B cell (primary cell): Measurements from ENCODE around the gene SLC2A4. TPM values are rescaled to one million over a fixed set of nuclear protein-coding genes. Genes with fewer than 3 reads are reported as not detected.

ENCODE experiments used
- ATAC-seq: fragments of 200-7000 bp; cut with Tn5 transposase; one replicate; pipeline ENCODE4 v1.10.0; 2021; ENCODE audit warnings: low read depth, mild to moderate bottlenecking, moderate number of reproducible peaks, moderate library complexity
- CTCF ChIA-PET: fragments of 350-600 bp; sonication (Branson Sonifier 250); formaldehyde crosslinking; loops from one replicate; lab custom pipeline; 2021; ENCODE audit warnings: antibody characterized with exemption, inconsistent platforms; lab: Charles Lee
- POLR2A ChIA-PET: fragments of 350-600 bp; sonication (Branson Sonifier 250); formaldehyde crosslinking; loops from one replicate; lab custom pipeline; 2021; ENCODE audit warnings: antibody characterized with exemption; lab: Charles Lee
- DNase-seq: peaks from one replicate; pipeline ENCODE4 v3.0.0; 2013
- H2AFZ ChIP-seq: 2 replicates; pipeline ENCODE4 v1.6.1; 2012; ENCODE audit warnings: mild to moderate bottlenecking, low read depth, low read length; ENCODE audit not compliant: insufficient read depth, poor library complexity, severe bottlenecking
- H3K27ac ChIP-seq, 2 donors: 1 replicate in 1 of 2; 2 replicates in 1 of 2; pipeline ENCODE4 v1.5.1; 2012 to 2013; ENCODE audit warnings: low read length in 2 of 2, mild to moderate bottlenecking in 2 of 2, moderate library complexity in 1 of 2
- H3K27me3 ChIP-seq, 4 experiments: fragments of 200-600 bp in 1 of 4; sonication (generic) in 1 of 4; replicated peaks in 1 of 4; 1 replicate in 2 of 4; 2 replicates in 2 of 4; pipeline versions ENCODE4 v1.6.1 to v1.7.0; 2013 to 2016; ENCODE audit warnings: low read length in 3 of 4, mild to moderate bottlenecking in 2 of 4, mixed read lengths in 1 of 4, moderate library complexity in 1 of 4; ENCODE audit not compliant: insufficient read depth in 4 of 4, control insufficient read depth in 3 of 4; ENCODE audit errors: control extremely low read depth in 1 of 4
- H3K36me3 ChIP-seq, 2 experiments: replicated peaks in 1 of 2; 1 replicate in 1 of 2; 2 replicates in 1 of 2; pipeline versions ENCODE4 v1.6.1 to v1.7.1; 2013; ENCODE audit warnings: low read length in 1 of 2; ENCODE audit not compliant: insufficient read depth in 2 of 2, control insufficient read depth in 1 of 2; ENCODE audit errors: control extremely low read depth in 1 of 2, extremely low read depth in 1 of 2
- H3K4me1 ChIP-seq, 2 donors: fragments of 200-600 bp in 1 of 2; sonication (generic) in 1 of 2; 1 replicate in 1 of 2; 2 replicates in 1 of 2; pipeline versions ENCODE4 v1.5.1 to v1.6.1; 2013 to 2017; ENCODE audit warnings: low read length in 2 of 2; ENCODE audit not compliant: control insufficient read depth in 2 of 2, insufficient read depth in 2 of 2
- H3K4me2 ChIP-seq: replicated peaks from 2 replicates; pipeline ENCODE3; 2012; ENCODE audit warnings: mild to moderate bottlenecking, low read depth, low read length; ENCODE audit not compliant: poor library complexity, severe bottlenecking
- H3K4me3 ChIP-seq, 5 experiments: fragments of 200-600 bp in 1 of 5; sonication (generic) in 1 of 5; 1 replicate in 3 of 5; 2 replicates in 2 of 5; pipeline versions ENCODE4 v1.5.1 to v1.7.0; 2011 to 2016; ENCODE audit warnings: low read length in 4 of 5, mild to moderate bottlenecking in 4 of 5, low read depth in 2 of 5, control low read depth in 1 of 5, moderate library complexity in 1 of 5; ENCODE audit not compliant: insufficient read depth in 1 of 5; ENCODE audit errors: control extremely low read depth in 1 of 5, extremely low read depth in 1 of 5
- H3K79me2 ChIP-seq: fragments of 200-600 bp; sonication (generic); one replicate; pipeline ENCODE4 v1.6.0; 2016; ENCODE audit warnings: low read length; ENCODE audit not compliant: control insufficient read depth, insufficient read depth
- H3K9ac ChIP-seq: fragments of 200-600 bp; sonication (generic); 2 replicates; pipeline ENCODE4 v1.6.1; 2017; ENCODE audit warnings: mild to moderate bottlenecking, low read length, moderate library complexity
- H3K9me3 ChIP-seq, 3 donors: one replicate each; pipeline versions ENCODE4 v1.6.1 to v1.7.1; 2013; ENCODE audit warnings: low read length in 2 of 3; ENCODE audit not compliant: control insufficient read depth in 2 of 3, insufficient read depth in 1 of 3; ENCODE audit errors: control extremely low read depth in 1 of 3
- H4K20me1 ChIP-seq: 2 replicates; pipeline ENCODE4 v1.6.0; 2012; ENCODE audit warnings: mild to moderate bottlenecking, low read length; ENCODE audit not compliant: insufficient read depth, control insufficient read depth, poor library complexity, severe bottlenecking
- H3K27ac Mint-ChIP-seq: one replicate; pipeline ENCODE4 v1.8.0; 2021; ENCODE audit warnings: mixed read lengths
- H3K27me3 Mint-ChIP-seq: one replicate; pipeline ENCODE4 v1.8.0; 2021; ENCODE audit warnings: mixed read lengths
- H3K4me1 Mint-ChIP-seq: one replicate; pipeline ENCODE4 v1.8.0; 2021; ENCODE audit warnings: mixed read lengths
- H3K4me3 Mint-ChIP-seq: one replicate; pipeline ENCODE4 v1.8.0; 2021; ENCODE audit warnings: mixed read lengths
- H3K9me3 Mint-ChIP-seq: one replicate; pipeline ENCODE4 v1.8.0; 2022; ENCODE audit warnings: mixed read lengths; ENCODE audit not compliant: insufficient read depth
- EZH2 ChIP-seq: IDR thresholded peaks from 2 replicates; pipeline ENCODE4 v1.6.1; 2012; ENCODE audit warnings: borderline replicate concordance, low read depth, mild to moderate bottlenecking, moderate library complexity, low read length; ENCODE audit not compliant: insufficient read depth, poor library complexity, severe bottlenecking
- WGBS: methylation state at CpG from one replicate; pipeline ENCODE4 v1.1.5; 2013; ENCODE audit warnings: missing lambda C conversion rate; ENCODE audit not compliant: insufficient coverage; 5-methylcytosine and 5-hydroxymethylcytosine counted together
- intact Hi-C: fragments of 100-400 bp; cut with micrococcal nuclease; formaldehyde crosslinking; loops from one replicate; pipeline ENCODE4 v1.10.0; 2022
- polyA plus RNA-seq: library from polyadenylated mRNA; depleted of rRNA; stranded (reverse); fragments of >200 nt; gene quantifications from 2 replicates; pipeline ENCODE4 v1.2.3, GENCODE V29; 2012
- total RNA-seq, 2 donors: library from RNA; stranded (reverse); fragments of 120-200 nt in 1 of 2; gene quantifications; 1 replicate in 1 of 2; 2 replicates in 1 of 2; pipeline versions ENCODE4 v1.2.3 to v1.2.4, GENCODE V29; 2013 to 2022
- TF ChIP-seq, protein P1 (sequence below): fragments of 200-600 bp; IDR thresholded peaks from one replicate; pipeline ENCODE4 v1.8.0; 2022; ENCODE audit warnings: antibody characterized with exemption, mild to moderate bottlenecking

Gene SLC2A4
- total and polyA plus RNA-seq, 2 donors (not counting 1 experiment from before 2014, with no cell fraction given), result not detected

DNA sequence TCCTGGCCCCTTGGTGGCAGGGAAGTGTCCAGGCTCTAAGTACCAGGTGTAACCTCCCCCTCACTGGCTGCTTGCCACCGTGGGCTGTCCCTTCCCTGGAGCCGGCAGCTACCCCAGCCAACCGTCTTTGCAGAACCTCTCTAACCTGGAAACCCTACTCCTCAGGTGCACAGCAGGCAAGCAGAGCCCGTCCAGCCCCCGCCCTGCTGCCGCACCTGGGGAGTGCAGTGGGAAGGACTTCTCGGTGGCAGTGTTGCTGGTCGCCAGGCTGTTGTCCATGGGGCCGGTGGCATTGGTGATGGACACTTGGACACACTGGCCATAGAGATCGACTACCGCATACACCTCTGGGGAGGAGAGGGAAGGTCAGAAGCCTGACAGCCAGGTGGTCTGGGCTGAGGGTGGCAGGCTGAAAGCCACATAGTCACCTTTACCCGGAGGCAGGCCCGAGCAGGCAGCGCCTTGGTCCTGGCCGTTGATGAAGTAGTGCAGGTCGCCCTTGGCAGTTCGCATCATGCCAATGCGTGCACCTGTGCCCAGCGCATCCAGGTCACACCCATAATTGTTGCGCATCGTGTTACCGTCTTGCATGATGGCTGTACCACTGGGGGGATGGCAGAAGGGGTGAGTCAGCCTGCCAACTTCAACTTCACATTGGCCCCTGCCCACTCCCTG is 41.1 kb downstream of the SLC2A4 start:
- Histone ChIP-seq H3K27ac (no peak overlapping the region), H3K4me3 (no peak overlapping the region), H3K4me2 (no peak overlapping the region), H2AFZ (no peak overlapping the region), H3K79me2 (peaks cover 26% of the 10 kb centered on the region), H3K9me3 (no peaks in the 10 kb centered on the region), H3K36me3 (peaks cover 0 to 71% of the 10 kb centered on the region in 2 experiments), H3K9ac (no peak overlapping the region), H3K4me1 (peaks cover 0 to 5% of the 10 kb centered on the region in 2 donors), H4K20me1 (peaks cover 5% of the 10 kb centered on the region), H3K27me3 (no peaks in the 10 kb centered on the region)
- Mint-ChIP-seq H3K27me3 (no peaks in the 10 kb centered on the region), H3K27ac (no peak overlapping the region), H3K4me1 (peaks cover 5% of the 10 kb centered on the region), H3K4me3 (no peak overlapping the region), H3K9me3 (no peaks in the 10 kb centered on the region)
- DNase-seq, result no peak
- TF ChIP-seq, protein P1, sequence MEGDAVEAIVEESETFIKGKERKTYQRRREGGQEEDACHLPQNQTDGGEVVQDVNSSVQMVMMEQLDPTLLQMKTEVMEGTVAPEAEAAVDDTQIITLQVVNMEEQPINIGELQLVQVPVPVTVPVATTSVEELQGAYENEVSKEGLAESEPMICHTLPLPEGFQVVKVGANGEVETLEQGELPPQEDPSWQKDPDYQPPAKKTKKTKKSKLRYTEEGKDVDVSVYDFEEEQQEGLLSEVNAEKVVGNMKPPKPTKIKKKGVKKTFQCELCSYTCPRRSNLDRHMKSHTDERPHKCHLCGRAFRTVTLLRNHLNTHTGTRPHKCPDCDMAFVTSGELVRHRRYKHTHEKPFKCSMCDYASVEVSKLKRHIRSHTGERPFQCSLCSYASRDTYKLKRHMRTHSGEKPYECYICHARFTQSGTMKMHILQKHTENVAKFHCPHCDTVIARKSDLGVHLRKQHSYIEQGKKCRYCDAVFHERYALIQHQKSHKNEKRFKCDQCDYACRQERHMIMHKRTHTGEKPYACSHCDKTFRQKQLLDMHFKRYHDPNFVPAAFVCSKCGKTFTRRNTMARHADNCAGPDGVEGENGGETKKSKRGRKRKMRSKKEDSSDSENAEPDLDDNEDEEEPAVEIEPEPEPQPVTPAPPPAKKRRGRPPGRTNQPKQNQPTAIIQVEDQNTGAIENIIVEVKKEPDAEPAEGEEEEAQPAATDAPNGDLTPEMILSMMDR, result no peak
- TF ChIP-seq EZH2, result no peak
- ChIA-PET POLR2A (no interaction called here), CTCF (interaction anchor here (0.5 to 5.1 kb wide), 9 partner anchors 8 to 44 kb away, joined by 3 to 47 read pairs (median 5); partner anchors contain the start of gene ACAP1)
- intact Hi-C loops, result no loop called here
- ATAC-seq, result no peak
- WGBS, result 99% methylated on average over 20 of the region's 22 CpGs
